ENCODE data around the gene MXD3.

DNA sequence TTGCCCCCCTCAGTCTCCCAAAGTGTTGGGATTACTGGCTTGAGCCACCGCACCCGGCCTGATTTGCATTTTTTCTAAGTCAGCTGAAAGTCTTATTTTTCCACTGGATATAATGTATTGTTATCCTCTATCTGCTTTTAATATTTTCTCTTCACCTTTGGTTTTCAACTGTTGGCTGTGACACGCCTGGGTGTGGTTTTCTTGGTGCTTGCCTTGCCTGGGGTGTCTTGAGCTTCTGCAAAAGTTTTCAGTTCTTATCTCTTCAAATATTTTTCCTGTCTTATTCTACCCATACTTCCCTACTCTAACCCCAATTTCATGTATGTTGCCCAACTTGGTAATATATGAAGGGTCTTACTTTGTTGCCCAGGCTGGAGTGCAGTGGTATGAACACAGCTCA lies 4.3 kb upstream of the MXD3 start:
- TF ChIP-seq YY1 (IDR thresholded peaks at IDR 0.05; ENCODE audit: insufficient read depth, insufficient read length), result no peak
- no peak for TF ChIP-seq SUZ12 (IDR thresholded peaks at IDR 0.05; ENCODE audit: extremely low read depth, insufficient read depth, insufficient read length)
- no peak for TF ChIP-seq ZNF274 (IDR thresholded peaks at IDR 0.05; ENCODE audit: low read depth, low read length)

All from NT2/D1 (cell line).